Lower lobe of right lung (tissue), 2 donors: ENCODE data around the gene NSMCE3. TPM values are rescaled to one million over a fixed set of nuclear protein-coding genes. Genes with fewer than 3 reads are reported as not detected.

Experiments used
- ATAC-seq, 2 donors: fragments of 200-7000 bp; cut with Tn5 transposase; one replicate each; pipeline ENCODE4 v1.9.1; 2020 to 2022; ENCODE audit warnings: mild to moderate bottlenecking in 2 of 2, moderate library complexity in 2 of 2
- DNase-seq: peaks from one replicate; pipeline ENCODE4 v3.0.0-alpha.2; 2020
- H3K27ac ChIP-seq: fragments of 200-600 bp; one replicate; pipeline ENCODE4 v1.8.0; 2022
- H3K27me3 ChIP-seq: fragments of 200-600 bp; one replicate; pipeline ENCODE4 v1.8.0; 2022; ENCODE audit warnings: low read depth
- H3K36me3 ChIP-seq: fragments of 200-600 bp; one replicate; pipeline ENCODE4 v1.8.0; 2022; ENCODE audit warnings: mild to moderate bottlenecking
- H3K4me1 ChIP-seq: fragments of 200-600 bp; one replicate; pipeline ENCODE4 v1.8.0; 2022
- H3K4me3 ChIP-seq: fragments of 200-600 bp; one replicate; pipeline ENCODE4 v1.8.0; 2022; ENCODE audit warnings: mild to moderate bottlenecking
- H3K9me3 ChIP-seq: fragments of 200-600 bp; one replicate; pipeline ENCODE4 v1.8.0; 2022
- CTCF ChIP-seq: fragments of 200-600 bp; IDR thresholded peaks from one replicate; pipeline ENCODE4 v1.8.0; 2022; ENCODE audit warnings: antibody characterized with exemption, mild to moderate bottlenecking
- intact Hi-C: fragments of 100-400 bp; cut with DNase I; formaldehyde crosslinking; loops from one replicate; pipeline ENCODE4 v1.11.0; 2022
- total RNA-seq: library from RNA; stranded (reverse); fragmentation: NEBNext Ultra II Directional; extraction: Animal tissue kit (Norgen Biotek cat#: 25700); gene quantifications from one replicate; pipeline ENCODE4 v1.2.1, GENCODE V29; 2021
- donor health status: DM: no; HTN: yes; CAD: no; lungs with severe emphysema.

NSMCE3 gene
- total RNA-seq, 1 donor from 2014 or later: 6.2 TPM

GRCh38 chr15:29266052-29266582 is 3.5 kb downstream of the NSMCE3 start:
- H3K36me3 ChIP-seq: no peaks in the 10 kb centered on the region
- DNase-seq: no peak
- no peaks in the 10 kb centered on the region for H3K27me3 ChIP-seq

GRCh38 chr15:29263289-29263688 is 6.3 kb downstream of the NSMCE3 start:
- Histone ChIP-seq H3K36me3 (no peaks in the 10 kb centered on the region), H3K27ac (no peak overlapping the region), H3K9me3 (no peaks in the 10 kb centered on the region), H3K4me3 (no peak overlapping the region), H3K4me1 (peaks cover 16% of the 10 kb centered on the region), H3K27me3 (no peaks in the 10 kb centered on the region)
- TF ChIP-seq CTCF: no peak
- DNase-seq (no peak), ATAC-seq (no peak)
- intact Hi-C loops: no loop called here

More at GRCh38 chr15:29266052-29266582, 3.5 kb downstream of the NSMCE3 start:
- intact Hi-C loops: no loop called here
- Histone ChIP-seq H3K4me3 (no peak overlapping the region), H3K9me3 (no peaks in the 10 kb centered on the region), H3K27ac (no peak overlapping the region), H3K4me1 (peaks cover 29% of the 10 kb centered on the region)
- ATAC-seq: no peak
- no peak for TF ChIP-seq CTCF

GRCh38 chr15:29262738-29263137 is 6.9 kb downstream of the NSMCE3 start:
- TF ChIP-seq CTCF: no peak
- Histone ChIP-seq H3K27me3 (no peaks in the 10 kb centered on the region), H3K9me3 (no peaks in the 10 kb centered on the region), H3K27ac (no peak overlapping the region), H3K36me3 (no peaks in the 10 kb centered on the region), H3K4me3 (no peak overlapping the region), H3K4me1 (peaks cover 10% of the 10 kb centered on the region)
- intact Hi-C loops: no loop called here
- ATAC-seq (no peak), DNase-seq (no peak)

- Histone ChIP-seq H3K9me3 (no peaks in the 10 kb centered on the region), H3K4me3 (no peak overlapping the region), H3K27ac (no peak overlapping the region), H3K4me1 (no peaks in the 10 kb centered on the region), H3K36me3 (no peaks in the 10 kb centered on the region), H3K27me3 (no peaks in the 10 kb centered on the region)
- DNase-seq (no peak), ATAC-seq (no peak)
- TF ChIP-seq CTCF: no peak
- intact Hi-C loops: no loop called here
Measured at GRCh38 chr15:29260896-29261295, 8.7 kb downstream of the NSMCE3 start.

GRCh38 chr15:29259233-29259632 is 10.4 kb downstream of the NSMCE3 start:
- DNase-seq (no peak), ATAC-seq (no peak)
- Histone ChIP-seq H3K27ac (no peak overlapping the region), H3K36me3 (no peaks in the 10 kb centered on the region), H3K9me3 (no peaks in the 10 kb centered on the region), H3K4me3 (no peak overlapping the region), H3K4me1 (no peaks in the 10 kb centered on the region), H3K27me3 (no peaks in the 10 kb centered on the region)
- no peak for TF ChIP-seq CTCF
- intact Hi-C loops: no loop called here

- DNase-seq: no peak
- no peak for TF ChIP-seq CTCF
- H3K4me1 ChIP-seq: no peaks in the 10 kb centered on the region
Measured at GRCh38 chr15:29252234-29252633, 17.4 kb downstream of the NSMCE3 start.

More at GRCh38 chr15:29252234-29252633, 17.4 kb downstream of the NSMCE3 start:
- no peak for ATAC-seq
- Histone ChIP-seq H3K4me3 (no peak overlapping the region), H3K27ac (no peak overlapping the region), H3K9me3 (no peaks in the 10 kb centered on the region), H3K36me3 (no peaks in the 10 kb centered on the region), H3K27me3 (no peaks in the 10 kb centered on the region)
- intact Hi-C loops: no loop called here
